ENCODE data around the gene ZNF319. TPM values are rescaled to one million over a fixed set of nuclear protein-coding genes. Genes with fewer than 3 reads are reported as not detected.

ZNF319 gene
- total and polyA plus RNA-seq, 8 donors, result 3.5 to 7.0 (median 4.6) TPM

- Histone ChIP-seq H3K4me1 (peaks cover 0 to 16% (median 1%) of the 10 kb centered on the region in 3 donors), H3K4me3 (no peak overlapping the region), H3K27ac (no peak overlapping the region), H3K9me3 (no peaks in the 10 kb centered on the region), H3K36me3 (peaks cover 8 to 22% (median 13%) of the 10 kb centered on the region in 3 donors), H3K27me3 (no peaks in the 10 kb centered on the region)
- ATAC-seq (no peak), FAIRE-seq (no peak), DNase-seq (no peak)
- TF ChIP-seq, protein P1, sequence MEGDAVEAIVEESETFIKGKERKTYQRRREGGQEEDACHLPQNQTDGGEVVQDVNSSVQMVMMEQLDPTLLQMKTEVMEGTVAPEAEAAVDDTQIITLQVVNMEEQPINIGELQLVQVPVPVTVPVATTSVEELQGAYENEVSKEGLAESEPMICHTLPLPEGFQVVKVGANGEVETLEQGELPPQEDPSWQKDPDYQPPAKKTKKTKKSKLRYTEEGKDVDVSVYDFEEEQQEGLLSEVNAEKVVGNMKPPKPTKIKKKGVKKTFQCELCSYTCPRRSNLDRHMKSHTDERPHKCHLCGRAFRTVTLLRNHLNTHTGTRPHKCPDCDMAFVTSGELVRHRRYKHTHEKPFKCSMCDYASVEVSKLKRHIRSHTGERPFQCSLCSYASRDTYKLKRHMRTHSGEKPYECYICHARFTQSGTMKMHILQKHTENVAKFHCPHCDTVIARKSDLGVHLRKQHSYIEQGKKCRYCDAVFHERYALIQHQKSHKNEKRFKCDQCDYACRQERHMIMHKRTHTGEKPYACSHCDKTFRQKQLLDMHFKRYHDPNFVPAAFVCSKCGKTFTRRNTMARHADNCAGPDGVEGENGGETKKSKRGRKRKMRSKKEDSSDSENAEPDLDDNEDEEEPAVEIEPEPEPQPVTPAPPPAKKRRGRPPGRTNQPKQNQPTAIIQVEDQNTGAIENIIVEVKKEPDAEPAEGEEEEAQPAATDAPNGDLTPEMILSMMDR (IDR thresholded peaks at IDR 0.05), result no peak
- WGBS, 2 donors, result 74 to 84% methylated on average over 3 of the region's 3 CpGs
- intact Hi-C loops (cut with DNase I), result loop anchor here in 1 of 3 donors (2.0 to 10.0 kb wide), 3 partner anchors 98 to 414 kb away; no protein-coding TSS in a partner anchor
These were observed 1.5 kb downstream of the ZNF319 start for GRCh38 chr16:57998992-57999365.

DNA sequence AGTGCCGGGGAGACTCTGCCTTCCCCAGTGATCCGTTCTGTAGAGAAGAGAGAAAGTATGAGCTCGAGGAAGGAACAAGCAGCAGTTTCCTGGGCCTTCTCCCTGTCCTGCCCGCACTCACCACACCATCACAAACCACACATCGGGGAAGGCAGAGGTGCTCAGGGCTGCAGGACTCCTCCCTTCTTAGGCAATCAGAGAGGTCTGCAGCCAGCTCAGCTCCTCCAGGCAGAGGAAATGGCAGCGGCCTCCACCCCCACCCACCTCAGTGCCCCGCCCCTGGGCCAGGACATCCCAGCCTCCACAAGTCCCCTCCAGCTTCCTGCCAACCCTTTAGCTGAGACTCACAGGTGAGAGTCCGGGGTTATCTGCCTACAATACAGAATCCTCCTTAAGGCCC is 2.0 kb downstream of the ZNF319 start:
- Histone ChIP-seq H3K27me3 (no peaks in the 10 kb centered on the region), H3K27ac (no peak overlapping the region), H3K4me1 (peaks cover 3 to 21% (median 6%) of the 10 kb centered on the region in 3 donors), H3K36me3 (peaks cover 8 to 22% (median 13%) of the 10 kb centered on the region in 3 donors), H3K9me3 (no peaks in the 10 kb centered on the region), H3K4me3 (no peak overlapping the region)
- intact Hi-C loops (cut with DNase I), result loop anchor here in 1 of 3 donors (2.0 to 10.0 kb wide), 3 partner anchors 98 to 414 kb away; no protein-coding TSS in a partner anchor
- DNase-seq (no peak), FAIRE-seq (no peak), ATAC-seq (no peak)
- TF ChIP-seq, protein P1 (IDR thresholded peaks at IDR 0.05), result no peak
- 80 to 83% methylated on average over 8 of the region's 8 CpGs for WGBS, 2 donors

GRCh38 chr16:57997528-57998265 is 2.8 kb downstream of the ZNF319 start:
- 95% methylated on average over 36 of the region's 36 CpGs for WGBS, 2 donors
- Histone ChIP-seq H3K4me3 (no peak overlapping the region), H3K9me3 (no peaks in the 10 kb centered on the region), H3K4me1 (peaks cover 10 to 29% (median 13%) of the 10 kb centered on the region in 3 donors), H3K27me3 (no peaks in the 10 kb centered on the region), H3K27ac (no peak overlapping the region), H3K36me3 (peaks cover 8 to 22% (median 13%) of the 10 kb centered on the region in 3 donors)
- TF ChIP-seq, protein P1 (IDR thresholded peaks at IDR 0.05), result no peak
- ATAC-seq (no peak), FAIRE-seq (no peak), DNase-seq (peak in 1 of 6 donors; percentile 74)
- intact Hi-C loops (cut with DNase I), result loop anchor here in 1 of 3 donors (2.0 to 10.0 kb wide), 3 partner anchors 97 to 413 kb away; no protein-coding TSS in a partner anchor

- Histone ChIP-seq H3K9me3 (no peaks in the 10 kb centered on the region), H3K27ac (no peak overlapping the region), H3K27me3 (no peaks in the 10 kb centered on the region), H3K4me3 (no peak overlapping the region), H3K4me1 (peaks cover 10 to 32% (median 18%) of the 10 kb centered on the region in 3 donors), H3K36me3 (peaks cover 8 to 22% (median 13%) of the 10 kb centered on the region in 3 donors)
- DNase-seq (no peak), FAIRE-seq (no peak), ATAC-seq (no peak)
- intact Hi-C loops (cut with DNase I), result loop anchor here in 1 of 3 donors (5.0 to 10.0 kb wide), 2 partner anchors 245 to 412 kb away; no protein-coding TSS in a partner anchor
- TF ChIP-seq, protein P1 (IDR thresholded peaks at IDR 0.05), result no peak
- 95% methylated on average over 35 of the region's 35 CpGs for WGBS, 2 donors
These were observed 3.3 kb downstream of the ZNF319 start for GRCh38 chr16:57997176-57997527.
